GM21717 (cell line): ENCODE data around the gene TERT.

ENCODE experiments used
- ATAC-seq: cut with Tn5 transposase; IDR thresholded peaks from one replicate; pipeline ENCODE4 v1.9.1; 2021; ENCODE audit warnings: mild to moderate bottlenecking, moderate library complexity; ENCODE audit not compliant: unreplicated experiment

TERT gene

GRCh38 chr5:1209896-1210776 is 84.7 kb downstream of the TERT start:
- ATAC-seq = no peak

GRCh38 chr5:1209489-1209852 is 85.4 kb downstream of the TERT start:
- ATAC-seq = no peak

GRCh38 chr5:1208743-1209488 is 86.0 kb downstream of the TERT start:
- ATAC-seq = no peak

- no peak for ATAC-seq
These were observed 86.6 kb downstream of the TERT start for GRCh38 chr5:1208221-1208742.

GRCh38 chr5:1207555-1207954 is 87.3 kb downstream of the TERT start:
- ATAC-seq = no peak

GRCh38 chr5:1206521-1207412 is 88.1 kb downstream of the TERT start:
- ATAC-seq = no peak

GRCh38 chr5:1205255-1206180 is 89.3 kb downstream of the TERT start:
- ATAC-seq = no peak

GRCh38 chr5:1204693-1205242 is 90.1 kb downstream of the TERT start:
- ATAC-seq = no peak

GRCh38 chr5:1203968-1204692 is 90.7 kb downstream of the TERT start:
- no peak for ATAC-seq

GRCh38 chr5:1203311-1203967 is 91.4 kb downstream of the TERT start:
- no peak for ATAC-seq
